CD4-positive, alpha-beta memory T cell (primary cell): Measurements from ENCODE around the gene CALHM3. TPM values are rescaled to one million over a fixed set of nuclear protein-coding genes. Genes with fewer than 3 reads are reported as not detected.
"Not testable (repeated sequence)": the region's sequence is repeated elsewhere in the genome, so short reads cannot be mapped to it uniquely, and the experiment has no call there.

Source experiments
- CTCF ChIA-PET: fragments of 350-600 bp; sonication (Branson Sonifier 250); formaldehyde crosslinking; loops from one replicate; lab custom pipeline; 2021; ENCODE audit warnings: inconsistent platforms; ENCODE audit not compliant: partially characterized antibody; lab: Charles Lee
- POLR2A ChIA-PET: fragments of 350-600 bp; sonication (Branson Sonifier 250); formaldehyde crosslinking; loops from one replicate; lab custom pipeline; 2021; ENCODE audit not compliant: partially characterized antibody; lab: Charles Lee
- DNase-seq, 5 donors: peaks; one replicate each; pipeline versions ENCODE4 v3.0.0 to v3.0.0-alpha.2; 2020 to 2022; ENCODE audit warnings: mixed read lengths in 1 of 5
- H3K27ac ChIP-seq: one replicate; pipeline ENCODE4 v1.7.0; 2013; ENCODE audit warnings: low read depth, low read length
- H3K27me3 ChIP-seq: 2 replicates; pipeline ENCODE4 v1.7.0; 2013; ENCODE audit warnings: mild to moderate bottlenecking, low read length, moderate library complexity; ENCODE audit not compliant: insufficient read depth
- H3K36me3 ChIP-seq: 2 replicates; pipeline ENCODE4 v1.7.0; 2013; ENCODE audit warnings: mild to moderate bottlenecking, low read length, moderate library complexity; ENCODE audit not compliant: insufficient read depth
- H3K4me1 ChIP-seq: 2 replicates; pipeline ENCODE4 v1.7.0; 2013; ENCODE audit warnings: mild to moderate bottlenecking, low read length, moderate library complexity; ENCODE audit not compliant: insufficient read depth
- H3K4me3 ChIP-seq, 2 donors: one replicate each; pipeline ENCODE4 v1.7.0; 2013; ENCODE audit warnings: low read length in 2 of 2, mild to moderate bottlenecking in 1 of 2
- H3K9me3 ChIP-seq, 2 donors: one replicate each; pipeline ENCODE4 v1.7.0; 2013; ENCODE audit warnings: low read length in 2 of 2, control low read depth in 1 of 2; ENCODE audit not compliant: control insufficient read depth in 1 of 2
- H3K27ac Mint-ChIP-seq, 7 donors: one replicate each; pipeline ENCODE4 v1.8.0; 2020 to 2021; ENCODE audit warnings: mixed read lengths in 7 of 7, mild to moderate bottlenecking in 6 of 7, inconsistent platforms in 3 of 7, moderate library complexity in 3 of 7
- H3K27me3 Mint-ChIP-seq, 2 donors: one replicate each; pipeline ENCODE4 v1.8.0; 2020 to 2021; ENCODE audit warnings: mixed read lengths in 2 of 2
- H3K36me3 Mint-ChIP-seq, 2 donors: one replicate each; pipeline ENCODE4 v1.8.0; 2020 to 2021; ENCODE audit warnings: mixed read lengths in 2 of 2, inconsistent platforms in 1 of 2, mild to moderate bottlenecking in 1 of 2
- H3K4me1 Mint-ChIP-seq, 4 donors: one replicate each; pipeline ENCODE4 v1.8.0; 2020 to 2021; ENCODE audit warnings: mixed read lengths in 4 of 4, mild to moderate bottlenecking in 1 of 4
- H3K4me3 Mint-ChIP-seq, 8 donors: one replicate each; pipeline ENCODE4 v1.8.0; 2020 to 2021; ENCODE audit warnings: mixed read lengths in 8 of 8, mild to moderate bottlenecking in 7 of 8, moderate library complexity in 6 of 8, inconsistent platforms in 3 of 8
- H3K9me3 Mint-ChIP-seq, 8 donors: one replicate each; pipeline ENCODE4 v1.8.0; 2020 to 2021; ENCODE audit warnings: mixed read lengths in 8 of 8, mild to moderate bottlenecking in 5 of 8, inconsistent platforms in 3 of 8, moderate library complexity in 1 of 8
- intact Hi-C: fragments of 100-400 bp; cut with micrococcal nuclease; formaldehyde crosslinking; loops from one replicate; pipeline ENCODE4 v1.15.1; 2023
- polyA plus RNA-seq, 2 donors: library from polyadenylated mRNA; unstranded; fragments of 300-500 nt; fragmentation: Illumina TruSeq; gene quantifications; one replicate each; pipeline ENCODE4 v1.2.3, GENCODE V29; 2021
- total RNA-seq, 2 experiments: library from RNA; stranded (reverse); gene quantifications; one replicate each; pipeline ENCODE4 v1.2.3, GENCODE V29; 2021

The CALHM3 gene
- total RNA-seq (not detected), polyA plus RNA-seq (not detected)

- Mint-ChIP-seq H3K4me1 (peaks cover 8 to 24% (median 13%) of the 10 kb centered on the region in 4 donors), H3K27me3 (no peaks in the 10 kb centered on the region), H3K9me3 (no peaks in the 10 kb centered on the region), H3K36me3 (no peaks in the 10 kb centered on the region), H3K27ac (peak within 1 kb of the TSS in 3 of 7 donors; percentile 19 to 79 (median 23)), H3K4me3 (no peak within 1 kb of the TSS)
- H3K36me3 ChIP-seq = no peaks in the 10 kb centered on the region
- intact Hi-C loops = no loop called here
- H3K27ac ChIP-seq = no peak within 1 kb of the TSS
- ChIA-PET POLR2A (no interaction called here), CTCF (interaction anchor here (1.2 to 8.4 kb wide), 2 partner anchors 20 to 61 kb away, joined by 3 to 141 read pairs; no protein-coding TSS in a partner anchor)
- no peak within 1 kb of the TSS for H3K4me3 ChIP-seq
- no peaks in the 10 kb centered on the region for H3K9me3 ChIP-seq
- DNase-seq = no peak
- peaks cover 4% of the 10 kb centered on the region for H3K4me1 ChIP-seq
- no peaks in the 10 kb centered on the region for H3K27me3 ChIP-seq
Measured at GRCh38 chr10:103479135-103479534, at the start of gene CALHM3. CALHM3 (minus strand) TSS chr10:103479240; CDS start chr10:103479032, 208 bp downstream.

GRCh38 chr10:103528549-103528948 is 49.5 kb upstream of the CALHM3 start:
- Histone ChIP-seq H3K9me3 (no peaks in the 10 kb centered on the region), H3K27ac (no peak overlapping the region), H3K4me3 (no peak overlapping the region), H3K27me3 (no peaks in the 10 kb centered on the region), H3K4me1 (no peaks in the 10 kb centered on the region), H3K36me3 (no peaks in the 10 kb centered on the region)
- ChIA-PET CTCF (interaction anchor here (0.9 to 1.2 kb wide), 2 partner anchors 14 to 41 kb away, joined by 3 read pairs; no protein-coding TSS in a partner anchor), POLR2A (no interaction called here)
- H3K27ac Mint-ChIP-seq = no peak overlapping the region
- H3K4me3 Mint-ChIP-seq = no peak overlapping the region
- no peaks in the 10 kb centered on the region for H3K4me1 Mint-ChIP-seq
- H3K9me3 Mint-ChIP-seq = peaks cover 0 to 29% (median 13%) of the 10 kb centered on the region in 8 donors
- H3K27me3 Mint-ChIP-seq = peaks cover 7 to 15% of the 10 kb centered on the region in 2 donors
- H3K36me3 Mint-ChIP-seq = peaks cover 0 to 7% of the 10 kb centered on the region in 2 donors
- DNase-seq = no peak
- intact Hi-C loops = no loop called here

GRCh38 chr10:103527476-103527875 is 48.4 kb upstream of the CALHM3 start:
- H3K4me1 ChIP-seq, H3K4me3 ChIP-seq, H3K27ac Mint-ChIP-seq, POLR2A ChIA-PET, intact Hi-C loops, H3K27me3 ChIP-seq, DNase-seq, H3K36me3 Mint-ChIP-seq, H3K9me3 ChIP-seq, H3K27ac ChIP-seq, H3K4me3 Mint-ChIP-seq, CTCF ChIA-PET, H3K36me3 ChIP-seq, H3K4me1 Mint-ChIP-seq: not testable (repeated sequence)
- peaks cover 0 to 29% (median 13%) of the 10 kb centered on the region in 8 donors for H3K9me3 Mint-ChIP-seq
- H3K27me3 Mint-ChIP-seq = peaks cover 8 to 15% of the 10 kb centered on the region in 2 donors

- intact Hi-C loops = no loop called here
- Histone ChIP-seq H3K36me3 (no peaks in the 10 kb centered on the region), H3K27me3 (no peaks in the 10 kb centered on the region)
Measured at GRCh38 chr10:103525901-103526300, 46.9 kb upstream of the CALHM3 start.

GRCh38 chr10:103523683-103524082 is 44.6 kb upstream of the CALHM3 start:
- Mint-ChIP-seq H3K36me3 (peaks cover 0 to 3% of the 10 kb centered on the region in 2 donors), H3K4me3 (no peak overlapping the region), H3K9me3 (peaks cover 0 to 21% (median 9%) of the 10 kb centered on the region in 8 donors), H3K4me1 (no peaks in the 10 kb centered on the region), H3K27ac (no peak overlapping the region), H3K27me3 (peaks cover 10 to 15% of the 10 kb centered on the region in 2 donors)
- no peaks in the 10 kb centered on the region for H3K27me3 ChIP-seq
- intact Hi-C loops = no loop called here
- POLR2A ChIA-PET = no interaction called here
- no peak overlapping the region for H3K27ac ChIP-seq
- H3K9me3 ChIP-seq = no peaks in the 10 kb centered on the region
- no peaks in the 10 kb centered on the region for H3K4me1 ChIP-seq
- no peak overlapping the region for H3K4me3 ChIP-seq
- no peaks in the 10 kb centered on the region for H3K36me3 ChIP-seq
- DNase-seq = no peak
- CTCF ChIA-PET = no interaction called here

More at GRCh38 chr10:103525901-103526300, 46.9 kb upstream of the CALHM3 start:
- ChIA-PET CTCF (no interaction called here), POLR2A (no interaction called here)
- Histone ChIP-seq H3K4me3 (no peak overlapping the region), H3K4me1 (no peaks in the 10 kb centered on the region), H3K27ac (no peak overlapping the region), H3K9me3 (no peaks in the 10 kb centered on the region)
- DNase-seq = no peak
- Mint-ChIP-seq H3K27me3 (peaks cover 8 to 15% of the 10 kb centered on the region in 2 donors), H3K4me1 (no peaks in the 10 kb centered on the region), H3K27ac (no peak overlapping the region), H3K36me3 (peaks cover 0 to 3% of the 10 kb centered on the region in 2 donors), H3K9me3 (peaks cover 0 to 29% (median 12%) of the 10 kb centered on the region in 8 donors), H3K4me3 (no peak overlapping the region)

- H3K36me3 ChIP-seq, H3K9me3 ChIP-seq, H3K27ac ChIP-seq, H3K4me3 ChIP-seq, H3K27me3 ChIP-seq, H3K4me1 Mint-ChIP-seq, H3K4me1 ChIP-seq, H3K4me3 Mint-ChIP-seq, H3K36me3 Mint-ChIP-seq, POLR2A ChIA-PET, CTCF ChIA-PET, intact Hi-C loops, H3K27ac Mint-ChIP-seq, DNase-seq: not testable (repeated sequence)
- H3K9me3 Mint-ChIP-seq = peaks cover 0 to 21% (median 9%) of the 10 kb centered on the region in 8 donors
- peaks cover 11 to 15% of the 10 kb centered on the region in 2 donors for H3K27me3 Mint-ChIP-seq
Measured at GRCh38 chr10:103522006-103522405, 43.0 kb upstream of the CALHM3 start.

GRCh38 chr10:103519798-103520197 is 40.8 kb upstream of the CALHM3 start:
- H3K36me3 Mint-ChIP-seq = no peaks in the 10 kb centered on the region
- ChIA-PET CTCF (no interaction called here), POLR2A (no interaction called here)
- intact Hi-C loops = no loop called here
- no peak overlapping the region for H3K27ac Mint-ChIP-seq
- H3K4me3 Mint-ChIP-seq = no peak overlapping the region
- no peaks in the 10 kb centered on the region for H3K36me3 ChIP-seq
- H3K27ac ChIP-seq = no peak overlapping the region
- H3K4me3 ChIP-seq = no peak overlapping the region
- H3K27me3 Mint-ChIP-seq = peaks cover 8% of the 10 kb centered on the region in 2 donors
- no peaks in the 10 kb centered on the region for H3K4me1 ChIP-seq
- H3K27me3 ChIP-seq = no peaks in the 10 kb centered on the region
- H3K9me3 ChIP-seq = no peaks in the 10 kb centered on the region
- DNase-seq = no peak
- peaks cover 2 to 11% (median 4%) of the 10 kb centered on the region in 4 donors for H3K4me1 Mint-ChIP-seq
- peaks cover 0 to 8% (median 2%) of the 10 kb centered on the region in 8 donors for H3K9me3 Mint-ChIP-seq
